ENCODE measurements around the gene ACTL6B. TPM values are rescaled to one million over a fixed set of nuclear protein-coding genes. Genes with fewer than 3 reads are reported as not detected.
"Not testable (repeated sequence)": the region's sequence is repeated elsewhere in the genome, so short reads cannot be mapped to it uniquely, and the experiment has no call there.

ACTL6B gene
- total RNA-seq, 1 donor from 2014 or later, result not detected

DNA sequence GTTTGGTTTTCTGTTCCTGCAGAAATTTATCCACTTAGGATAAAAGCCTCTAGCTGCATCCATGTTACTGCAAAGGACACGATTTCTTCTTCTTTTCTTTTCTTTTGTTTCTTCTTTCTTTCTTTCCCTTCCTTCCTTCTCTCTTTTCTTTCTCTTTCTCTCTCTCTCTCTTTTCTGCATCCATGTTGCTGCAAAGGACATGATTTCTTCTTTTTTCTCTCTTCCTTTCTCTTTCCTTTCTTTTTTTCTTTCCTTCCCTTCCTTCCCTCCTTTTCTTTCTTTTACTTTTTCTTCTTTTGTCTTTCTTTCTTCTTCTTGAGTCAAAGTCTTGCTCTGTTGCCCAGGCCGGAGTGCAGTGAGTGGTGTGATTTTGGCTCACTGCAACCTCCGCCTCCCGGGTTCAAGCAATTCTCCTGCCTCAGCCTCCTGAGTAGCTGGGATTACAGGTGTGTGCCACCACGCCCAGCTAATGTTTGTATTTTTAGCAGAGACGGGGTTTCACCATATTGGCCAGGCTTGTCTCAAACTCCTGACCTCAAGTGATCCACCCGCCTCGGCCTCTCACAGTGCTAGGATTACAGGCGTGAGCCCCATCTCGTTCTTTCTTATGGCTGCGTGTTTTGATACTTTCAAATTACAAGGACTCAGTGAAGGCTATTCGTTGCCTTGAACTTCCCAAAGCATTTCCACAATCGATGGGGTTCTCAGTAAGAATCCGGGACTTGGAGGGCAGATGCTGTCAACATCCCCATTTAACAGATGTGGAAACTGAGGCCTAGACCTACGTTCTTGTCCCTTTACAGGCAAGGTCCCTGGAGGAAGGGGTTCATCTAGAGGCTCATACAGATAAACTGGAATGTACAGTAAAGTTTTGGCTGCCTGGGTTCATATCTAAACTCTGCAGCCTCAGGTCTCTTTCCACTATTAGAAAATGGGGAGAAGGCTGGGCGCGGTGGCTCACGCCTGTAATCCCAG, 15.4 kb upstream of the ACTL6B start:
- DNase-seq, result no peak

- DNase-seq, result no peak
Measured at GRCh38 chr7:100670074-100670473, 13.8 kb upstream of the ACTL6B start.

DNA sequence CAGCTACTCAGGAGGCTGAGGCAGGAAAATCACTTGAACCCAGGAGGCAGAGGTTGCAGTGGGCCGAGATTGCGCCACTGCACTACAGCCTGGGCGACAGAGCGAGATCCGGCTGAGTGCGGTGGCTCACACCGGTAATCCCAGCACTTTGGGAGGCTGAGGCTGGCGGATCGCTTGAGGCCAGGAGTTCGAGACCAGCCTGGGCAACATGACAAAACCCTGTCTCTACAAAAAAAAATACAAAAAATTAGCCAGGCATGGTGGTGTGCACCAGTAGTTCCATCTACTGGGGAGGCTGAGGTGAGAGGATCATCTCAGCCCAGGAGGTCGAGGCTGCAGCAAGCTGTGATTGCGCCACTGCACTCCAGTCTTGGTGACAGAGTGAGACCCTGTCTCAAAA, 12.9 kb upstream of the ACTL6B start:
- DNase-seq, result not testable (repeated sequence)

DNA sequence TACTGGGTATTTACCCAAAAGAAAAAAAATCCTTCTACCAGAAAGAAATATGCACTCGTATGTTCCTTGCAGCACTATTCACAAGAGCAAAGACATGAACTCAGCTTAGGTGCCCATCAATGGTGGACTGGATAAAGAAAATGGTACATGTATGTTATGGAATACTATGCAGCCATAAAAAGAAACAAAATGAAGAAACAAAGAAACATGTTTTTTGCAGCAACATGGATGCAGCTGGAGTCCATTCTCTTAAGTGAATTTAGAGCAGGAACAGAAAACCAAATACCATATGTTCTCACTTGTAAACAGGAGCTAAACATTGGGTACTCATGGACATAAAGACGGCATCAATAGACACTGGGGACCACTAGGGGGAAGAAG, 11.8 kb upstream of the ACTL6B start:
- DNase-seq, result no peak

GRCh38 chr7:100667331-100668068, 11.3 kb upstream of the ACTL6B start:
- no peak for DNase-seq

- no peak for DNase-seq
Measured at GRCh38 chr7:100665168-100665726, 9.0 kb upstream of the ACTL6B start.

- not testable (repeated sequence) for DNase-seq
Measured at GRCh38 chr7:100662194-100662776, 6.0 kb upstream of the ACTL6B start.

GRCh38 chr7:100654908-100655831, 1.1 kb downstream of the ACTL6B start:
- DNase-seq, result no peak

GRCh38 chr7:100649826-100650565, 6.3 kb downstream of the ACTL6B start:
- DNase-seq, result no peak

GRCh38 chr7:100642534-100642907, 13.7 kb downstream of the ACTL6B start:
- no peak for DNase-seq

- no peak for DNase-seq
Measured at GRCh38 chr7:100641860-100642533, 14.3 kb downstream of the ACTL6B start.

DNA sequence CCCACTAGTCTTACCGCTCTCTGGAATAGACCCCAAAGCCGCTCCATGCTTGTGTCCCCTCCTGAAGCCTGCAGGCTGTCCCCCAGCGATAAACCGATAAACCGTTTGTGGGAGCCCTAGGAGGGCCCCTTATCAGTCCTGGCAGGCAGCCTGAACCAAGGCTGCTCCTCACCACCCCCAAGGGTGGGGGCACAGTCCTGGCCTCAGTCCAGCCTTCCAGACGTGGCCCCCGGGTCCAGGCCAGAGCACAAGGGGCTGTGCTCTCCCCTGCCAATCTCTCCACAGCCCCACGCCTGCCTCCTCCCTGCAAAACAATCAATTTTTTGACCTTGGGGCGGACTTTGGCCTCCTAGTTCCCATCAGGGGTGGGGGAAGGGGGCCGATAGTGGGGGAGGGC, 14.8 kb downstream of the ACTL6B start, which contains the start of gene TFR2:
TFR2 (minus strand) TSS at position 90 of the 397 bp plus-strand sequence; CDS start at position 47, 43 bp downstream.
- no peak for DNase-seq

DNA sequence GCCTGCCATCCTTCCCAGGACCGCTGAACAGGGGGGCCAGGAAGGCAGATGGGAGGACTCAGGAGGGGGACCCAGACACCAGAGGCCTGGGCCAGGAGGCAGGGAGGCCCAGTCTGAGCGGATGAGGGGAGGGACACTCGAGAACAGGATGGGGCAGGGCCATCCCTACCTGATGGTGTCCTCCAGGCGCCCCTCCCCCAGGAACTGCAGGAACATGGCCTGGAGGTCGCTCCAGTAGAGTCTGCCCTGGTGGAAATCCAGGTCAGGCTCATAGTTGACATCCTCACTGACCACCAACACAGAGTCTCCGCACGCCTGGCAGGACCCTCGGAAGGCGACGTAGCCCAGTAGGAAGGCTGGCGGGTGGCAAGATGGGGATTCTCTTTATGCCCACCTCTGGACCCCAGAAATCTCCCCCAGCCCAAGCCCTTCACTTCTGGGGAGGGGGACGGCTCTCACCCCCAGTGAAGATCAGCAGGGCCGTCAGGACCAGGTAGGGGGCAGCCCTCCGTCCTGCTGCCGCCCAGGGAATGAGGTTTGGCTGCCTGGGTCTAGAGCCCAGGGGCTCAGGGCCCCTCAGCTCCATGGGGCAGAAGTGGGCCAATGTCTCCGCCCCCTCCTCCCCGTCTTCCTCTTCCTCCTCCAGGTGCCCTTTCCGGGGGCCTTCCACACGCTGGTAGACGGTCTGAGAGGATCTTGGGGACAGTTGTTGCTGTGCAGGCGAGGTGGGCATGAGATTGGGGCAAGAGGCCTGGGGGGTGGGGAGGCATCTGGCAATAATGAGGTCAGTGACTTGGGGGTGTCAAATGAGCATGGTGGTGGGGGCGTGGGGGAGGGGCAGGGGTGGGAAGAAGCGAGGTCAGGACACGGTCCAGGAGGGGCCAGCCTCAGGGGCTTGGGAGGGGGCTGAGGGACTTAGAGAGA, 15.5 kb downstream of the ACTL6B start:
- no peak for DNase-seq

DNA sequence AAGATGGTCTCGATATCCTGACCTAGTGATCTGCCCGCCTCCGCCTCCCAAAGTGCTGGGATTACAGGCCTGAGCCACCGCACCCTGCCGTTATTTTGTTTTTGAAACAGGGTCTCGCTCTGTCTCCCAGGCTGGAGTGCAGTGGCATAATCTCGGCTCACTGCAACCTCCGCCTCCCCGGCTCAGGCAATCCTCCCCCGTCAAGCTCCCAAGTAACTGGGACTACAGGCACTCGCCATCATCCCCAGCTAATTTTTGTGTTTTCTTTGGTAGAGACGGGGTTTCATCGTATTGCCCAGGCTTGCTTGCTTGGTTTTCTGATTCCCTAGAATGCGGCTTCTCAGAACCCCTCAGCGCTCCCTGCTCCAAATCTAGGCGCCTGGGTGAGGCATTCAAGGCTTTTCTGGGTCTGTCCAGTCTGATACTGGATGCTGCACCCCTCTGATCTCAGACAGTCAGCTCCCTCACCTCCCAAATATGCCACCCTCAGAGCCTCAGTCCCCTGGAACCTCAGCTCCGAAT, 16.2 kb downstream of the ACTL6B start:
- no peak for DNase-seq

- no peak for DNase-seq
Measured at GRCh38 chr7:100632951-100633717, 23.1 kb downstream of the ACTL6B start.

DNA sequence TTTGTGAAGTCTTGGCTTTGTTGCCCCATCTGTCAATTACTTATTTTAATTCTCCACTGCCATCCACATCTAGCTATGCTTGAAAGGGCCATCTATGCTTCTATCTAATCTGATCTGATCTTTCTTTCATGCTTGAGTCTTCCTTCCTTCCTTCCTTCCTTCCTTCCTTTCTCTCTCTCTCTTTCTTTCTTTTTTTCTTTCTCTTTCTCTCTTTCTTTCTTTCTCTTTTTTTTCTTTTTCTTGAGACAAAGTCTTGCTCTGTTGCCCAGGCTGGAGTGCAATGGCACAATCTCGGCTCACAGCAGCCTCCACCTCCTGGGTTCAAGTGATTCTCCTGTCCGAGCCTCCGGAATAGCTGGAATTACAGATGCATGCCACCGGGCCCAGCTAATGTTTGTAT, 26.2 kb downstream of the ACTL6B start:
- DNase-seq, result no peak

DNA sequence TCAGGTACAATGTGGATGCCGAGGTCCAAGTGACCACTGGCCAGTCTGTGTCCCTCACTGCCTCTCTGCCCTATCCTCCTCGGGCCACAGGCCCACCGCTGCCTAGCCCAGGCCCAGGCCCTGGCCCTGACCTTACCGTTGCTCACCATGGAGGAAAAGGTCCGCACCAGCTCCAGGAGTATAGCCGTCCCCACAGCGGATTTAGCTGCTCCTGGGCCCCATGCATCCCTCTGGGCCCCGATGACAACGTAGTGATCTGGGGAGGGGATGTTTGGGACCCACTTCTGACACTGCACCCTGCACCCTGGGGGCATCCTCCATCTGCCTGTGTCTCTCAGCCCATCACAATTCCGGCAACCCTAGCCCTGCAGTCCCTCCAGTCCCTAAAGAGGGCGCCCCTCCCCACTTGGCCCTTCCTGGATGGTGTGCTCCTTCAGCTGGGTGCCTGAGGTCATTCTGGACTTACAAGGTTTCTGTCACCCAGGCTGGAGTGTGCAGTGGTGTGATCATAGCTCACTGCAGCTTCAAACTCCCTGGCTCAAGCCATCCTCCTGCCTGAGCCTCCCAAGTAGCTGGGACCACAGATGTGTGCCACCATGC, 27.0 kb downstream of the ACTL6B start:
- no peak for DNase-seq

DNA sequence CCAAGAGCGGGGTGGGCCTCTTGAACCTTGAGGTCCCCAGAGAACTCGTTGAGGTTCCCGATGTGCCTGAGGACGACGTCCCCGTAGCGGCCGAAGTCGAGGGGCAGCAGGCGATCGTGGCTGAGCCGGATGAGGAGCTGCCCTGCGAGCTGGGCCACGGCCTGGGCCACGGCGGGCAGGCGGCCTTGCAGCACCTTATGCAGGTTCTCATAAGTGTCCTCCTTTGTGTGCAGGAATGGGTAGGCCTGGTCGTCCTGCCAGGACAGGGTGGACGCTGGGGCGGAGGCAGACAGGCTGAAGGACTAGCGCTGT, 29.1 kb downstream of the ACTL6B start:
- no peak for DNase-seq
